Cardiac muscle cell (in vitro differentiated cells and primary cell): ENCODE data around the gene CBX8. TPM values are rescaled to one million over a fixed set of nuclear protein-coding genes. Genes with fewer than 3 reads are reported as not detected.

Experiments used
- DNase-seq, 2 donors: peaks; one replicate each; pipeline versions ENCODE4 v3.0.0 to v3.0.0-alpha.2; 2010 to 2017; ENCODE audit warnings: low read depth in 1 of 2, low spot score in 1 of 2
- H3K27ac ChIP-seq: fragments of 200-600 bp; sonication (generic); 2 replicates; pipeline ENCODE4 v1.5.1; 2016
- H3K27me3 ChIP-seq: fragments of 200-600 bp; sonication (generic); 2 replicates; pipeline ENCODE4 v1.6.0; 2016; ENCODE audit warnings: control low read depth
- H3K36me3 ChIP-seq: fragments of 200-600 bp; sonication (generic); 2 replicates; pipeline ENCODE4 v1.5.1; 2016; ENCODE audit warnings: control low read depth
- H3K4me1 ChIP-seq: fragments of 200-600 bp; sonication (generic); 2 replicates; pipeline ENCODE4 v1.8.1; 2017; ENCODE audit warnings: low read depth, mild to moderate bottlenecking, mixed run types
- H3K4me3 ChIP-seq: fragments of 200-600 bp; sonication (generic); 2 replicates; pipeline ENCODE4 v1.5.1; 2016; ENCODE audit warnings: mild to moderate bottlenecking
- H3K9me3 ChIP-seq: fragments of 200-600 bp; sonication (generic); 2 replicates; pipeline ENCODE4 v1.5.1; 2017; ENCODE audit warnings: low read depth, mild to moderate bottlenecking, control low read depth
- polyA plus RNA-seq: library from polyadenylated mRNA; unstranded; fragments of >200 nt; fragmentation: Nextera tagmentation; extraction: Ambion mirVana; gene quantifications from 2 replicates; pipeline ENCODE4 v1.2.1, GENCODE V29; 2016
- total RNA-seq: library from RNA; depleted of rRNA; stranded (reverse); fragments of >200 nt; gene quantifications from 2 replicates; pipeline ENCODE4 v1.2.3, GENCODE V29; 2016
- TF ChIP-seq, protein P1 (sequence below): IDR thresholded peaks from 2 replicates; pipeline ENCODE4 v1.5.1; 2012; ENCODE audit warnings: low read depth, mild to moderate bottlenecking, low read length

The CBX8 gene
- total and polyA plus RNA-seq, 2 experiments from 2014 or later = 13.8 to 16.7 TPM

GRCh38 chr17:79781736-79782575 lies 14.9 kb downstream of the CBX8 start:
- Histone ChIP-seq H3K4me1 (peaks cover 6% of the 10 kb centered on the region), H3K4me3 (no peak overlapping the region), H3K36me3 (peaks cover 11% of the 10 kb centered on the region), H3K27me3 (peaks cover under 1% of the 10 kb centered on the region), H3K9me3 (no peaks in the 10 kb centered on the region), H3K27ac (no peak overlapping the region)
- TF ChIP-seq, protein P1, sequence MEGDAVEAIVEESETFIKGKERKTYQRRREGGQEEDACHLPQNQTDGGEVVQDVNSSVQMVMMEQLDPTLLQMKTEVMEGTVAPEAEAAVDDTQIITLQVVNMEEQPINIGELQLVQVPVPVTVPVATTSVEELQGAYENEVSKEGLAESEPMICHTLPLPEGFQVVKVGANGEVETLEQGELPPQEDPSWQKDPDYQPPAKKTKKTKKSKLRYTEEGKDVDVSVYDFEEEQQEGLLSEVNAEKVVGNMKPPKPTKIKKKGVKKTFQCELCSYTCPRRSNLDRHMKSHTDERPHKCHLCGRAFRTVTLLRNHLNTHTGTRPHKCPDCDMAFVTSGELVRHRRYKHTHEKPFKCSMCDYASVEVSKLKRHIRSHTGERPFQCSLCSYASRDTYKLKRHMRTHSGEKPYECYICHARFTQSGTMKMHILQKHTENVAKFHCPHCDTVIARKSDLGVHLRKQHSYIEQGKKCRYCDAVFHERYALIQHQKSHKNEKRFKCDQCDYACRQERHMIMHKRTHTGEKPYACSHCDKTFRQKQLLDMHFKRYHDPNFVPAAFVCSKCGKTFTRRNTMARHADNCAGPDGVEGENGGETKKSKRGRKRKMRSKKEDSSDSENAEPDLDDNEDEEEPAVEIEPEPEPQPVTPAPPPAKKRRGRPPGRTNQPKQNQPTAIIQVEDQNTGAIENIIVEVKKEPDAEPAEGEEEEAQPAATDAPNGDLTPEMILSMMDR = no peak
- DNase-seq = no peak

DNA sequence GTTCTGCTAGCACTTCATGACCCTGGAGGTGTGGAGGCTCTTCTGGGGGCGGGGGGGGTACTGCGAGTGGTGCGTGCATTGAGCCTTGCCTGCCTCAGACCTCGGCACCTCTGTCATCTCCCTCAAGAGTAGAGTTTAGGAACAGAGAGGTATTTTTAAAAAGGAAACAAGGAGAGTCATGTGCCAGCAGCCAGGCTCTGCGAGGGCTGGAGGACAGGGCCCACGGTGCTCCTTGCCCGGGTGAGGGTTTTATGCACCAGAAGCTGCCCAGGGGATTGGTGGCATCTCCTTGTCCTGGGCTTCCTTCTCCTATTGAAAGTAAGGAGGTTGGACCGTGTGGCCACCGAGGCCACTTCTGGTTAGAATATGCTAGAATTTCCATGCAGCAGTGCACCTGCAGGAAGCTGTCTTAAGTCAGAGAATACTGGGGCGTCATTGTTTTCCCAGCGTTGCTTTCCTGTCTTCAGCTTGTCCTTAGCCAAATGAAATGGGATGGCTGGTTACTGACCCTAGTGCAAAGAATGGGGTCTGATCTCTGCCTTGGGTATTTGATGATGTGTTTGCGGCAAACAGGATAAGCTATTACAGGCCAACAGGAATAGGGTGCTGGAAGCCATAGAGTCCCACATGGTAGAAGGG lies 15.7 kb downstream of the CBX8 start:
- H3K27ac ChIP-seq = no peak overlapping the region

GRCh38 chr17:79779661-79780365 lies 17.1 kb downstream of the CBX8 start:
- H3K4me3 ChIP-seq = no peak overlapping the region
- H3K9me3 ChIP-seq = no peaks in the 10 kb centered on the region
- no peaks in the 10 kb centered on the region for H3K27me3 ChIP-seq
- H3K27ac ChIP-seq = no peak overlapping the region
- peaks cover 5% of the 10 kb centered on the region for H3K36me3 ChIP-seq
- no peak for DNase-seq
- H3K4me1 ChIP-seq = peaks cover 7% of the 10 kb centered on the region
- TF ChIP-seq, protein P1 = no peak

More for the DNA sequence above, 15.7 kb downstream of the CBX8 start:
- TF ChIP-seq, protein P1 = no peak
- H3K9me3 ChIP-seq = no peaks in the 10 kb centered on the region
- H3K27me3 ChIP-seq = no peaks in the 10 kb centered on the region
- peaks cover 11% of the 10 kb centered on the region for H3K36me3 ChIP-seq
- peaks cover 9% of the 10 kb centered on the region for H3K4me1 ChIP-seq
- H3K4me3 ChIP-seq = no peak overlapping the region
- DNase-seq = no peak

DNA sequence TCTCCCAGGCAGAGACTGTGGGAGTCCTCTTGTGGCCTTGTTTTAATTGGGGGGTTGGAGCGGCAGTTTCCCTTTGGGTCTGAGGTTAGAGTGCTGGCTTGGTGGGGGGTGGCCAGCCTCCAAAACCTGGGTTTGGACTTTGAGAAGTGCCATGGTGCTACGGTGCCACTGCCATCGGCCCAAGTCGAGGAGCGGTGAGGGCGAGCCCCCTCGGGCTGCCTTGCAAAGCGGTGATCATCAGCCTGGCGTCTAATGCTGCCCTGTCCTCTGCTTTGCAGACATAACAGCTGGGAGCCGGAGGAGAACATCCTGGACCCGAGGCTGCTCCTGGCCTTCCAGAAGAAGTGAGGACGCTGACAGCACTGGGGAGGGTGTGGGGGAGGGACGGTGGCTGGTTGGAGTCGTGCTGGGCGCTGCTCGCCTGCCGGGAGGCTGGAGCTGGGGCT lies 17.8 kb downstream of the CBX8 start:
- Histone ChIP-seq H3K4me1 (peaks cover 7% of the 10 kb centered on the region), H3K36me3 (peaks cover 2% of the 10 kb centered on the region), H3K27me3 (no peaks in the 10 kb centered on the region), H3K9me3 (no peaks in the 10 kb centered on the region), H3K27ac (peak overlapping the region; percentile 37), H3K4me3 (peak overlapping the region; percentile 93)
- no peak for DNase-seq
- TF ChIP-seq, protein P1 = no peak

DNA sequence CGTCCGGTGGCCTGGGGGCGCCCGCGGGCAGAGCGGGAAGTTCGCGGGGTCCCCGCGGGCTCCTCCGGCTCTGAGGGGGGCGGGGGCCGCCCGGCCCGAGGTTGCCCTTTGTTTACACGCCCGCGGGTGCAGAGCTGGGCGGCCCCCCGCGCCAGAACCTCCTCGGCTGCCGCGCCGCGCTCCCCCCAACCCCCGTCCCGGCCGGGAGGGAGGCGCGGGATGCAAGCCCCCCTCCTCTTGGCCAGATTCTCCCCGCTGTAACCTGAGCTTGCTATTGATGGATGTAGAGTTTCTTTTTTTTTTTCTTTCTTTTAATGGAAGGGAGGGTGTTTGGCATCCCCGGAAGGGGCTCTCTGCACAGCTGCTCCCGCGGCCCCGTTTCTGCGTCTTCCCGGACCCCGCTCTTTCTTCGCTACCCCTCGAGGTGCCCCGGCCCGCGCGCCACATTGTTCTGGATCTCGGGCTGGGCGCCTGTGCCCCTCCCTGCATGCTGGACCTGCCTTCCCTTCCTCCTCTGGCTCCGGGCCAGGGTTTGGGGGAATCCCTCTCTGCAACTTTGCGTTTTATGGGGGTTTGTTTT lies 18.3 kb downstream of the CBX8 start:
- DNase-seq = peak in 1 of 2 donors; percentile 58
- peak overlapping the region; percentile 38 for H3K27ac ChIP-seq

More for the DNA sequence above, 18.3 kb downstream of the CBX8 start:
- Histone ChIP-seq H3K27me3 (no peaks in the 10 kb centered on the region), H3K9me3 (no peaks in the 10 kb centered on the region), H3K4me1 (peaks cover 7% of the 10 kb centered on the region), H3K36me3 (no peaks in the 10 kb centered on the region), H3K4me3 (peak overlapping the region; percentile 93)
- TF ChIP-seq, protein P1 = no peak
